Measurements from ENCODE around the gene VWA3A.

DNA sequence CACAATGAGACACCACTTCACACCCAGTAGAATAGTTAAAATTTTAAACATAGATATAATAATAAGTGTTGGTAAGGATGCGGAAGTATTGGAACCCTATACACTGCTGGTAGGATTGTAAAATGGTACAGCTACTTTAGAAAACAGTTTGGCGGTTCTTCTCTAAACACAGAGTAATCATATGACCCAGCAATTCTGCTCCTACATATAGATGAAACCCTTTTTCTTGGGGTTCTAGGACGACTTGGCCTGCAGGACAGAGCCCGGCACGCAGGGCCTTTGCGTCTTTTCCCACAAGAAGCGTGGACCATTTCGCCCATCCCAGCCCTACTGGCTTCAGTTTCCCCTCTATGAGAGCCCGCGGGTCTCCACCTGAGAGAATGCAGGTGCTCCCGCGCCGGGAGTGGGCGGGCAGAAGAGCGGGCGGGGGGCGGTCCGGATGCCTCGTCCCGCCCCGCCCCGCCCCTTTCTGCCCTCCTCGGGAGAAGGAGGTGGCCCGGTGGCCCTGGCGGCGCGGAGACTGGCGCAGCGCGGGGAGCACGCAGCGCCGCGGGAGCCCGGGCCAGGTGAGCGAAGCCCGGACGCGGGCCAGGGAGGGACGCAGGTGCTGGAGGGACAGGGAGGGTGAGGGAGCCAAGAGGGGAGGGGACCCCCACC, 69.8 kb downstream of the VWA3A start, which contains the start of gene SDR42E2:
- TF ChIP-seq, protein P1, sequence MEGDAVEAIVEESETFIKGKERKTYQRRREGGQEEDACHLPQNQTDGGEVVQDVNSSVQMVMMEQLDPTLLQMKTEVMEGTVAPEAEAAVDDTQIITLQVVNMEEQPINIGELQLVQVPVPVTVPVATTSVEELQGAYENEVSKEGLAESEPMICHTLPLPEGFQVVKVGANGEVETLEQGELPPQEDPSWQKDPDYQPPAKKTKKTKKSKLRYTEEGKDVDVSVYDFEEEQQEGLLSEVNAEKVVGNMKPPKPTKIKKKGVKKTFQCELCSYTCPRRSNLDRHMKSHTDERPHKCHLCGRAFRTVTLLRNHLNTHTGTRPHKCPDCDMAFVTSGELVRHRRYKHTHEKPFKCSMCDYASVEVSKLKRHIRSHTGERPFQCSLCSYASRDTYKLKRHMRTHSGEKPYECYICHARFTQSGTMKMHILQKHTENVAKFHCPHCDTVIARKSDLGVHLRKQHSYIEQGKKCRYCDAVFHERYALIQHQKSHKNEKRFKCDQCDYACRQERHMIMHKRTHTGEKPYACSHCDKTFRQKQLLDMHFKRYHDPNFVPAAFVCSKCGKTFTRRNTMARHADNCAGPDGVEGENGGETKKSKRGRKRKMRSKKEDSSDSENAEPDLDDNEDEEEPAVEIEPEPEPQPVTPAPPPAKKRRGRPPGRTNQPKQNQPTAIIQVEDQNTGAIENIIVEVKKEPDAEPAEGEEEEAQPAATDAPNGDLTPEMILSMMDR (conservative IDR thresholded peaks at IDR 0.05; ENCODE audit: low read length): no peak
- no peak for TF ChIP-seq EZH2phosphoT487 (IDR thresholded peaks at IDR 0.05; ENCODE audit: borderline replicate concordance, low read depth, low read length)
